ENCODE data around the gene SART1.

SART1 gene

GRCh38 chr11:65961267-65962140 lies at the start of gene SART1:
SART1 (plus strand) TSS chr11:65961734; CDS start chr11:65961781, 47 bp downstream.
- peak; percentile 95 for DNase-seq (ENCODE audit: low read depth, low spot score)

GRCh38 chr11:65912845-65913244 lies 48.7 kb upstream of the SART1 start:
- DNase-seq (ENCODE audit: low read depth, low spot score), result no peak

GRCh38 chr11:65915101-65915820 lies 46.3 kb upstream of the SART1 start:
- no peak for DNase-seq (ENCODE audit: low read depth, low spot score)

GRCh38 chr11:65915821-65916251 lies 45.7 kb upstream of the SART1 start:
- peak; percentile 75 for DNase-seq (ENCODE audit: low read depth, low spot score)

GRCh38 chr11:65916391-65916790 lies 45.1 kb upstream of the SART1 start:
- no peak for DNase-seq (ENCODE audit: low read depth, low spot score)

- DNase-seq (ENCODE audit: low read depth, low spot score), result no peak
Observed at GRCh38 chr11:65917077-65917433, 44.5 kb upstream of the SART1 start.

- DNase-seq (ENCODE audit: low read depth, low spot score), result no peak
Observed at GRCh38 chr11:65917434-65918210, 43.9 kb upstream of the SART1 start.

GRCh38 chr11:65918211-65919140 lies 43.1 kb upstream of the SART1 start, which contains the start of gene C11orf68:
C11orf68 (minus strand) TSS chr11:65919062; CDS start chr11:65919031, 31 bp downstream.
- DNase-seq (ENCODE audit: low read depth, low spot score), result no peak

- peak; percentile 87 for DNase-seq (ENCODE audit: low read depth, low spot score)
Observed at GRCh38 chr11:65919141-65919572, 42.4 kb upstream of the SART1 start, which contains the start of gene DRAP1. DRAP1 (plus strand) TSS chr11:65919426; CDS start chr11:65919502, 76 bp downstream.

GRCh38 chr11:65919573-65920371 lies 41.8 kb upstream of the SART1 start:
- no peak for DNase-seq (ENCODE audit: low read depth, low spot score)

- no peak for DNase-seq (ENCODE audit: low read depth, low spot score)
Observed at GRCh38 chr11:65920372-65920802, 41.1 kb upstream of the SART1 start.

GRCh38 chr11:65921033-65921555 lies 40.4 kb upstream of the SART1 start:
- no peak for DNase-seq (ENCODE audit: low read depth, low spot score)

- no peak for DNase-seq (ENCODE audit: low read depth, low spot score)
Observed at GRCh38 chr11:65921876-65922275, 39.7 kb upstream of the SART1 start.

GRCh38 chr11:65922565-65922964 lies 39.0 kb upstream of the SART1 start:
- DNase-seq (ENCODE audit: low read depth, low spot score), result no peak

GRCh38 chr11:65925397-65925796 lies 36.1 kb upstream of the SART1 start:
- no peak for DNase-seq (ENCODE audit: low read depth, low spot score)

- no peak for DNase-seq (ENCODE audit: low read depth, low spot score)
Observed at GRCh38 chr11:65927904-65928397, 33.6 kb upstream of the SART1 start.

GRCh38 chr11:65928667-65929066 lies 32.9 kb upstream of the SART1 start:
- DNase-seq (ENCODE audit: low read depth, low spot score), result no peak

- DNase-seq (ENCODE audit: low read depth, low spot score), result no peak
Observed at GRCh38 chr11:65931773-65932557, 29.6 kb upstream of the SART1 start.

- DNase-seq (ENCODE audit: low read depth, low spot score), result no peak
Observed at GRCh38 chr11:65932558-65932919, 29.0 kb upstream of the SART1 start.
